HG03066 (cell line): ENCODE results near the gene LTA4H.

Experiments used
- ATAC-seq: cut with Tn5 transposase; IDR thresholded peaks from one replicate; pipeline ENCODE4 v1.9.1; 2021; ENCODE audit warnings: low read depth; ENCODE audit not compliant: unreplicated experiment

The LTA4H gene

DNA sequence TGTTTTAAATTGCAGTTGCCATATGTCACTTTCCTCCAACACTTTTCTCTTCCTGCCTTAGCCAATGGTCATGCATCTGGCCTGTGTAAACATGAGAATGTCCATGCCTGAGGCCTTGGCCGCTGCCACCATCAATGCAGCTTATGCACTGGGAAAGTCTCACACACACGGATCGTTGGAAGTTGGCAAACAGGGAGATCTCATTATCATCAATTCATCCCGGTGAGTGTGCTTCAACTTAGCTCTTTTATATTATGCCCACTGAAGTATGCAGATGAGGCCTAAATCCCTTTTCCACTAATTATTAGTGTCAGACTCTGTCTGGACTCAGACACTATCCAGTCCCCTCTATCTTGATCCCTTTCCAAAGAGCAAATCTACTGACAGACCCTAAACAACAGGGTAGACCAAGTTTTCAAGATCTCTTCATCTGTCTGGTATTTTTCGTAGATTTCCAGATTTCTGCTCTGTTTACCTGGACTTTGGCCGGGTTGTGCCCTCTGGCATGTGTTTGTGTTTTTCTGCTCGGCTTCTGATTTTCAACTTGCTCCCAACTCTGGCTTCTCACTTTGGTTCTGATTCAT lies 69.0 kb downstream of the LTA4H start:
- no peak for ATAC-seq

DNA sequence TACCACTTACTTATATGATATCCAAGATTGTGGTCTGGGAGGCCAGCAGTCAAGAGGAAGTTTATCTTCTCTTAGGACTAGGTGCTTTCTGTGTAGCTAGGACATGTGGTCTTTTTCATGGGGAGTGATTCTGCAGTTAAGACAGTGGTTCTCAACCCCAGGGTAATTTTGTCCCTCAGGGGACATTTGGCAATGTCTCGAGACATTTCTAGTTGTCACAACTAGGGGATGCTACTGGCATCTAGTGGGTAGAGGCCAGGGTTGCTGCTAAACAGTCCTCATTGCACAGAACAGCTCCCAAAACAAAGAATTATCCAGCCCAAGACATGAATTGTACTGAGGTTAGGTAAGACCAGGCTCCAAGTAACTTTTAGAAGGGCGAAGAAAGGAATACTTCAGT lies 72.3 kb downstream of the LTA4H start:
- ATAC-seq = no peak

DNA sequence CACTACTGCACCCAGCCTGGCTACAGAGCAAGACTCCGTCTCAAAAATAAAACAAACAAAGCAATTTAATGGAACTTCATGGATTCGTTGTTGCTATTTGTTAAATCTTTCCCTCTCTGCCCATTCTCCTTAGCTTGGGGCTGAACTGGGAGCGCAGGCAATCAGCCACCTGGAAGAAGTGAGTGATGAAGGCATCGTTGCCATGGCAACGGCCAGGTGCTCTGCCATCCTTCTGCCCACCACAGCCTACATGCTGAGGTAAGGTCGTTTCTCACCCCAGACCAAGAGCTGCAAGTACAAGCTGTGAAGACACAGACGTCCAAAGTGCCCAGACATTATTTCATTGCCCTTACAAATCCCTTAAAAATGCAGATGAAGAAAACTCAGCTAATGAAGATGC lies 73.2 kb downstream of the LTA4H start:
- ATAC-seq = no peak

GRCh38 chr12:95960241-95960640 lies 75.1 kb downstream of the LTA4H start:
- ATAC-seq = no peak

DNA sequence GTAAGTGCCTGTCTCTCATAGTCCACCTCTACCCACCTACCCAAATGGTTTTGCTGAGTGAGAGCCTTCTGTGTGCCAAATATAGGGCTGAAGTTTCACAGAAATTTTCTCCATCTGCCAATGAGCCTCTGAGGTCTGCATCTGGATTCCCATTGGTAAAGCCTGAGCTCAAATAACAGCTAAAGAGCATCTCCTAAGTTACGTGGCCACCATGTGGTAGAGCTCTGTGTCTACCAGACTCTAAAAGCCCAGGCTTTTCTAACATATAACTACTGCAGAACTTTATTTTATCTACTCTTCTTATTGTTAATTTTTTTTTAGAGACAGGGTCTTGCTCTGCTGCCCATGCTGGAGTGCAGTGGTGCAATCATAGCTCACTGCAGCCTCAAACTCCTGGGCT lies 76.3 kb downstream of the LTA4H start:
- ATAC-seq = no peak

DNA sequence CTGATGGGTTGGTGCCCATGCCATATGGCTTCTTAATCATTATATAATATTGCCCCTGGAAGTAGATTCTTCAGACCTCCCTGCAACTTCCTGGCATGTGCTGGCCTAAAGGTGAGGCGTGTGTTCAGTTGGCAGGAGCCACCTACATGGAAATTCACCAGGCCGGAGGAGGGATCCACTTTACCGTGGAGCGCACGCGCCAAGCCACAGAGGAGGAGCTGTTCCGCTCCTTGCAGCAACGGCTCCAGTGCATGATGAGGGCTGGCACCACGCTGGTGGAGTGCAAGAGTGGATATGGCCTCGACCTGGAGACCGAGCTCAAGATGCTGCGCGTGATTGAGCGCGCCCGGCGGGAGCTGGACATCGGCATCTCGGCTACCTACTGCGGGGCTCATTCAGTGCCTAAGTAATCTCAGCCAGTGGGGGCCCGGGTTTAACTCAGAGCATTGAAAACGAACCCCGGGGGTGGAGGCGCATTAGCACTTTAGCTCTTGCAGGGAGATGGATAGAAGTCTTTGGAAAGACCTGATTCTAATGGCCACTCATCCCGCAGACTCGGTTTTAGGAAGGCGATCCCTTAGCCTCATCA lies 78.7 kb downstream of the LTA4H start:
- no peak for ATAC-seq

- no peak for ATAC-seq
Observed at GRCh38 chr12:95955549-95956159, 79.7 kb downstream of the LTA4H start.

DNA sequence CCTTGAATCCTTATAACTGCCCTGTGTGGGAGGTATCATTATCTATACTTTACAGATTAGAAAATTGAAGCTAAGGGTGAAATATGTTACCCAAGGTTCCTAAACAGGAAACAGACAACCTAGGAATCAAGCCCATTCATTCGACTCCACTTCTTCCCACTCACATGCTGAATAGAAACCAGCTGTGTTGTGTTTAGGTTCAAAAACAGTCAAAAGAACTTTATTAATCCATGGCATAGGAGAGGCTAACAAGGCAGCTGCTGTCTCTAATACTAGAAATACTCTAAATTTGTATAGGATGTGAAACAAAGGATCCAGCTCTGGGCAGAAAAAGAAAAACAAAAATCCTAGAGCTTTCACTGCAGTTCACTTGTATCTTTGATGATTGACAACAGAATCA lies 82.4 kb downstream of the LTA4H start:
- no peak for ATAC-seq

GRCh38 chr12:95951515-95951914 lies 83.9 kb downstream of the LTA4H start:
- no peak for ATAC-seq
